ENCODE data around the gene RAB3A.

The RAB3A gene

GRCh38 chr19:18229915-18230314 is 26.1 kb upstream of the RAB3A start:
- H3K9ac ChIP-seq (ENCODE audit: low read length), result no peak overlapping the region
- H4K91ac ChIP-seq (ENCODE audit: low read length), result no peak overlapping the region
- H2BK12ac ChIP-seq (ENCODE audit: low read length in 2 of 2), result no peak overlapping the region
- no peak overlapping the region for H2BK120ac ChIP-seq (ENCODE audit: low read depth, low read length)
- H3K27ac ChIP-seq (ENCODE audit: low read length, poor library complexity, severe bottlenecking), result no peak overlapping the region
- 65% methylated on average over 4 of the region's 4 CpGs for WGBS
- peaks cover 54 to 84% of the 10 kb centered on the region in 2 experiments for H3K27me3 ChIP-seq (ENCODE audit: control insufficient read depth in 1 of 2, insufficient read depth in 1 of 2, low read length in 2 of 2)
- no peak overlapping the region for H3K18ac ChIP-seq (ENCODE audit: low read depth in 1 of 2, low read length in 2 of 2)
- no peaks in the 10 kb centered on the region for H3K9me3 ChIP-seq (ENCODE audit: control insufficient read depth, low read length)
- H3K14ac ChIP-seq (ENCODE audit: low read length in 2 of 2), result no peak overlapping the region
- no peaks in the 10 kb centered on the region for H3K79me1 ChIP-seq (replicated peaks; ENCODE audit: low read length, poor library complexity, severe bottlenecking)
- no peak overlapping the region for H4K8ac ChIP-seq (ENCODE audit: low read length)
- H2AK5ac ChIP-seq (ENCODE audit: low read length, severe bottlenecking), result no peak overlapping the region
- no peak overlapping the region for H2BK5ac ChIP-seq (ENCODE audit: low read depth, low read length, poor library complexity, severe bottlenecking)
- no peak for DNase-seq
- H3K23ac ChIP-seq (ENCODE audit: low read length in 2 of 2), result no peak overlapping the region
- H2BK15ac ChIP-seq (ENCODE audit: low read depth, poor library complexity, severe bottlenecking), result no peak overlapping the region
- H3K4ac ChIP-seq (ENCODE audit: low read depth in 1 of 2, low read length in 2 of 2), result no peak overlapping the region
- no peak overlapping the region for H3K4me3 ChIP-seq (ENCODE audit: insufficient read depth in 1 of 2, low read depth in 1 of 2, low read length in 2 of 2)
- H3K4me2 ChIP-seq (ENCODE audit: low read length, poor library complexity, severe bottlenecking), result no peak overlapping the region
- peaks cover 18% of the 10 kb centered on the region for H3K4me1 ChIP-seq (ENCODE audit: control insufficient read depth, insufficient read depth, low read depth, low read length)
- no peaks in the 10 kb centered on the region for H3K36me3 ChIP-seq (ENCODE audit: control insufficient read depth in 1 of 2, insufficient read depth in 2 of 2, low read depth in 1 of 2, low read length in 2 of 2)
- no peak overlapping the region for H2AFZ ChIP-seq (ENCODE audit: low read depth, low read length)

- 84% methylated on average over 5 of the region's 5 CpGs for WGBS
- no peak overlapping the region for H2BK15ac ChIP-seq (ENCODE audit: low read depth, poor library complexity, severe bottlenecking)
- H4K8ac ChIP-seq (ENCODE audit: low read length), result no peak overlapping the region
- H3K4me1 ChIP-seq (ENCODE audit: control insufficient read depth, insufficient read depth, low read depth, low read length), result peaks cover 21% of the 10 kb centered on the region
- no peaks in the 10 kb centered on the region for H3K9me3 ChIP-seq (ENCODE audit: control insufficient read depth, low read length)
- H3K4ac ChIP-seq (ENCODE audit: low read depth in 1 of 2, low read length in 2 of 2), result no peak overlapping the region
- no peak overlapping the region for H2BK120ac ChIP-seq (ENCODE audit: low read depth, low read length)
- H3K18ac ChIP-seq (ENCODE audit: low read depth in 1 of 2, low read length in 2 of 2), result no peak overlapping the region
- no peak overlapping the region for H3K27ac ChIP-seq (ENCODE audit: low read length, poor library complexity, severe bottlenecking)
- H2BK12ac ChIP-seq (ENCODE audit: low read length in 2 of 2), result no peak overlapping the region
- H2AFZ ChIP-seq (ENCODE audit: low read depth, low read length), result no peak overlapping the region
- H3K4me3 ChIP-seq (ENCODE audit: insufficient read depth in 1 of 2, low read depth in 1 of 2, low read length in 2 of 2), result no peak overlapping the region
- H4K91ac ChIP-seq (ENCODE audit: low read length), result no peak overlapping the region
- H2AK5ac ChIP-seq (ENCODE audit: low read length, severe bottlenecking), result no peak overlapping the region
- DNase-seq, result no peak
- peaks cover 56 to 82% of the 10 kb centered on the region in 2 experiments for H3K27me3 ChIP-seq (ENCODE audit: control insufficient read depth in 1 of 2, insufficient read depth in 1 of 2, low read length in 2 of 2)
- H3K14ac ChIP-seq (ENCODE audit: low read length in 2 of 2), result no peak overlapping the region
- no peaks in the 10 kb centered on the region for H3K36me3 ChIP-seq (ENCODE audit: control insufficient read depth in 1 of 2, insufficient read depth in 2 of 2, low read depth in 1 of 2, low read length in 2 of 2)
- no peak overlapping the region for H3K23ac ChIP-seq (ENCODE audit: low read length in 2 of 2)
- no peak overlapping the region for H3K9ac ChIP-seq (ENCODE audit: low read length)
- H3K79me1 ChIP-seq (replicated peaks; ENCODE audit: low read length, poor library complexity, severe bottlenecking), result no peaks in the 10 kb centered on the region
- no peak overlapping the region for H3K4me2 ChIP-seq (ENCODE audit: low read length, poor library complexity, severe bottlenecking)
- H2BK5ac ChIP-seq (ENCODE audit: low read depth, low read length, poor library complexity, severe bottlenecking), result no peak overlapping the region
Measured at GRCh38 chr19:18229474-18229873, 25.6 kb upstream of the RAB3A start.

GRCh38 chr19:18227781-18228271 is 24.0 kb upstream of the RAB3A start:
- Histone ChIP-seq H3K27me3 (ENCODE audit: control insufficient read depth in 1 of 2, insufficient read depth in 1 of 2, low read length in 2 of 2) (peaks cover 45 to 66% of the 10 kb centered on the region in 2 experiments), H2AK5ac (ENCODE audit: low read length, severe bottlenecking) (no peak overlapping the region), H3K27ac (ENCODE audit: low read length, poor library complexity, severe bottlenecking) (no peak overlapping the region), H3K4me1 (ENCODE audit: control insufficient read depth, insufficient read depth, low read depth, low read length) (peaks cover 24% of the 10 kb centered on the region), H3K23ac (ENCODE audit: low read length in 2 of 2) (no peak overlapping the region), H4K8ac (ENCODE audit: low read length) (no peak overlapping the region), H2BK12ac (ENCODE audit: low read length in 2 of 2) (no peak overlapping the region), H3K9ac (ENCODE audit: low read length) (no peak overlapping the region), H3K14ac (ENCODE audit: low read length in 2 of 2) (no peak overlapping the region), H4K91ac (ENCODE audit: low read length) (no peak overlapping the region), H3K9me3 (ENCODE audit: control insufficient read depth, low read length) (no peaks in the 10 kb centered on the region), H3K79me1 (replicated peaks; ENCODE audit: low read length, poor library complexity, severe bottlenecking) (no peaks in the 10 kb centered on the region), H3K4me2 (ENCODE audit: low read length, poor library complexity, severe bottlenecking) (no peak overlapping the region), H3K4ac (ENCODE audit: low read depth in 1 of 2, low read length in 2 of 2) (no peak overlapping the region), H3K36me3 (ENCODE audit: control insufficient read depth in 1 of 2, insufficient read depth in 2 of 2, low read depth in 1 of 2, low read length in 2 of 2) (no peaks in the 10 kb centered on the region), H2BK15ac (ENCODE audit: low read depth, poor library complexity, severe bottlenecking) (no peak overlapping the region), H3K4me3 (ENCODE audit: insufficient read depth in 1 of 2, low read depth in 1 of 2, low read length in 2 of 2) (no peak overlapping the region), H2BK120ac (ENCODE audit: low read depth, low read length) (no peak overlapping the region), H3K18ac (ENCODE audit: low read depth in 1 of 2, low read length in 2 of 2) (no peak overlapping the region), H2BK5ac (ENCODE audit: low read depth, low read length, poor library complexity, severe bottlenecking) (no peak overlapping the region), H2AFZ (ENCODE audit: low read depth, low read length) (no peak overlapping the region)
- no peak for DNase-seq
- 76% methylated on average over 6 of the region's 6 CpGs for WGBS

- Histone ChIP-seq H2AK5ac (ENCODE audit: low read length, severe bottlenecking) (no peak overlapping the region), H3K27me3 (ENCODE audit: control insufficient read depth in 1 of 2, insufficient read depth in 1 of 2, low read length in 2 of 2) (peaks cover 39 to 61% of the 10 kb centered on the region in 2 experiments), H2BK12ac (ENCODE audit: low read length in 2 of 2) (no peak overlapping the region), H3K79me1 (replicated peaks; ENCODE audit: low read length, poor library complexity, severe bottlenecking) (no peaks in the 10 kb centered on the region), H3K4me2 (ENCODE audit: low read length, poor library complexity, severe bottlenecking) (no peak overlapping the region), H2BK5ac (ENCODE audit: low read depth, low read length, poor library complexity, severe bottlenecking) (no peak overlapping the region), H3K9ac (ENCODE audit: low read length) (no peak overlapping the region), H3K18ac (ENCODE audit: low read depth in 1 of 2, low read length in 2 of 2) (no peak overlapping the region), H3K14ac (ENCODE audit: low read length in 2 of 2) (no peak overlapping the region), H3K4me3 (ENCODE audit: insufficient read depth in 1 of 2, low read depth in 1 of 2, low read length in 2 of 2) (no peak overlapping the region), H3K4ac (ENCODE audit: low read depth in 1 of 2, low read length in 2 of 2) (no peak overlapping the region), H3K4me1 (ENCODE audit: control insufficient read depth, insufficient read depth, low read depth, low read length) (peaks cover 20% of the 10 kb centered on the region), H3K23ac (ENCODE audit: low read length in 2 of 2) (no peak overlapping the region), H4K91ac (ENCODE audit: low read length) (no peak overlapping the region), H2BK15ac (ENCODE audit: low read depth, poor library complexity, severe bottlenecking) (no peak overlapping the region), H3K36me3 (ENCODE audit: control insufficient read depth in 1 of 2, insufficient read depth in 2 of 2, low read depth in 1 of 2, low read length in 2 of 2) (no peaks in the 10 kb centered on the region), H2AFZ (ENCODE audit: low read depth, low read length) (no peak overlapping the region), H3K9me3 (ENCODE audit: control insufficient read depth, low read length) (no peaks in the 10 kb centered on the region), H2BK120ac (ENCODE audit: low read depth, low read length) (no peak overlapping the region), H4K8ac (ENCODE audit: low read length) (no peak overlapping the region), H3K27ac (ENCODE audit: low read length, poor library complexity, severe bottlenecking) (no peak overlapping the region)
- 91% methylated on average over 18 of the region's 18 CpGs for WGBS
- no peak for DNase-seq
Measured at GRCh38 chr19:18226956-18227780, 23.3 kb upstream of the RAB3A start.
